B cell (primary cell): Measurements from ENCODE around the gene MAP3K19. TPM values are rescaled to one million over a fixed set of nuclear protein-coding genes. Genes with fewer than 3 reads are reported as not detected.

Experiments used
- ATAC-seq: fragments of 200-7000 bp; cut with Tn5 transposase; one replicate; pipeline ENCODE4 v1.10.0; 2021; ENCODE audit warnings: low read depth, mild to moderate bottlenecking, moderate number of reproducible peaks, moderate library complexity
- CTCF ChIA-PET: fragments of 350-600 bp; sonication (Branson Sonifier 250); formaldehyde crosslinking; loops from one replicate; lab custom pipeline; 2021; ENCODE audit warnings: antibody characterized with exemption, inconsistent platforms; lab: Charles Lee
- POLR2A ChIA-PET: fragments of 350-600 bp; sonication (Branson Sonifier 250); formaldehyde crosslinking; loops from one replicate; lab custom pipeline; 2021; ENCODE audit warnings: antibody characterized with exemption; lab: Charles Lee
- DNase-seq: peaks from one replicate; pipeline ENCODE4 v3.0.0; 2013
- H2AFZ ChIP-seq: 2 replicates; pipeline ENCODE4 v1.6.1; 2012; ENCODE audit warnings: mild to moderate bottlenecking, low read depth, low read length; ENCODE audit not compliant: insufficient read depth, poor library complexity, severe bottlenecking
- H3K27ac ChIP-seq, 2 donors: 1 replicate in 1 of 2; 2 replicates in 1 of 2; pipeline ENCODE4 v1.5.1; 2012 to 2013; ENCODE audit warnings: low read length in 2 of 2, mild to moderate bottlenecking in 2 of 2, moderate library complexity in 1 of 2
- H3K27me3 ChIP-seq, 4 experiments: fragments of 200-600 bp in 1 of 4; sonication (generic) in 1 of 4; replicated peaks in 1 of 4; 1 replicate in 2 of 4; 2 replicates in 2 of 4; pipeline versions ENCODE4 v1.6.1 to v1.7.0; 2013 to 2016; ENCODE audit warnings: low read length in 3 of 4, mild to moderate bottlenecking in 2 of 4, mixed read lengths in 1 of 4, moderate library complexity in 1 of 4; ENCODE audit not compliant: insufficient read depth in 4 of 4, control insufficient read depth in 3 of 4; ENCODE audit errors: control extremely low read depth in 1 of 4
- H3K36me3 ChIP-seq, 2 experiments: replicated peaks in 1 of 2; 1 replicate in 1 of 2; 2 replicates in 1 of 2; pipeline versions ENCODE4 v1.6.1 to v1.7.1; 2013; ENCODE audit warnings: low read length in 1 of 2; ENCODE audit not compliant: insufficient read depth in 2 of 2, control insufficient read depth in 1 of 2; ENCODE audit errors: control extremely low read depth in 1 of 2, extremely low read depth in 1 of 2
- H3K4me1 ChIP-seq, 2 donors: fragments of 200-600 bp in 1 of 2; sonication (generic) in 1 of 2; 1 replicate in 1 of 2; 2 replicates in 1 of 2; pipeline versions ENCODE4 v1.5.1 to v1.6.1; 2013 to 2017; ENCODE audit warnings: low read length in 2 of 2; ENCODE audit not compliant: control insufficient read depth in 2 of 2, insufficient read depth in 2 of 2
- H3K4me2 ChIP-seq: replicated peaks from 2 replicates; pipeline ENCODE3; 2012; ENCODE audit warnings: mild to moderate bottlenecking, low read depth, low read length; ENCODE audit not compliant: poor library complexity, severe bottlenecking
- H3K4me3 ChIP-seq, 5 experiments: fragments of 200-600 bp in 1 of 5; sonication (generic) in 1 of 5; 1 replicate in 3 of 5; 2 replicates in 2 of 5; pipeline versions ENCODE4 v1.5.1 to v1.7.0; 2011 to 2016; ENCODE audit warnings: low read length in 4 of 5, mild to moderate bottlenecking in 4 of 5, low read depth in 2 of 5, control low read depth in 1 of 5, moderate library complexity in 1 of 5; ENCODE audit not compliant: insufficient read depth in 1 of 5; ENCODE audit errors: control extremely low read depth in 1 of 5, extremely low read depth in 1 of 5
- H3K79me2 ChIP-seq: fragments of 200-600 bp; sonication (generic); one replicate; pipeline ENCODE4 v1.6.0; 2016; ENCODE audit warnings: low read length; ENCODE audit not compliant: control insufficient read depth, insufficient read depth
- H3K9ac ChIP-seq: fragments of 200-600 bp; sonication (generic); 2 replicates; pipeline ENCODE4 v1.6.1; 2017; ENCODE audit warnings: mild to moderate bottlenecking, low read length, moderate library complexity
- H3K9me3 ChIP-seq, 3 donors: one replicate each; pipeline versions ENCODE4 v1.6.1 to v1.7.1; 2013; ENCODE audit warnings: low read length in 2 of 3; ENCODE audit not compliant: control insufficient read depth in 2 of 3, insufficient read depth in 1 of 3; ENCODE audit errors: control extremely low read depth in 1 of 3
- H4K20me1 ChIP-seq: 2 replicates; pipeline ENCODE4 v1.6.0; 2012; ENCODE audit warnings: mild to moderate bottlenecking, low read length; ENCODE audit not compliant: insufficient read depth, control insufficient read depth, poor library complexity, severe bottlenecking
- H3K27ac Mint-ChIP-seq: one replicate; pipeline ENCODE4 v1.8.0; 2021; ENCODE audit warnings: mixed read lengths
- H3K27me3 Mint-ChIP-seq: one replicate; pipeline ENCODE4 v1.8.0; 2021; ENCODE audit warnings: mixed read lengths
- H3K4me1 Mint-ChIP-seq: one replicate; pipeline ENCODE4 v1.8.0; 2021; ENCODE audit warnings: mixed read lengths
- H3K4me3 Mint-ChIP-seq: one replicate; pipeline ENCODE4 v1.8.0; 2021; ENCODE audit warnings: mixed read lengths
- H3K9me3 Mint-ChIP-seq: one replicate; pipeline ENCODE4 v1.8.0; 2022; ENCODE audit warnings: mixed read lengths; ENCODE audit not compliant: insufficient read depth
- CTCF ChIP-seq: fragments of 200-600 bp; IDR thresholded peaks from one replicate; pipeline ENCODE4 v1.8.0; 2022; ENCODE audit warnings: antibody characterized with exemption, mild to moderate bottlenecking
- EZH2 ChIP-seq: IDR thresholded peaks from 2 replicates; pipeline ENCODE4 v1.6.1; 2012; ENCODE audit warnings: borderline replicate concordance, low read depth, mild to moderate bottlenecking, moderate library complexity, low read length; ENCODE audit not compliant: insufficient read depth, poor library complexity, severe bottlenecking
- WGBS: methylation state at CpG from one replicate; pipeline ENCODE4 v1.1.5; 2013; ENCODE audit warnings: missing lambda C conversion rate; ENCODE audit not compliant: insufficient coverage; 5-methylcytosine and 5-hydroxymethylcytosine counted together
- intact Hi-C: fragments of 100-400 bp; cut with micrococcal nuclease; formaldehyde crosslinking; loops from one replicate; pipeline ENCODE4 v1.10.0; 2022
- polyA plus RNA-seq: library from polyadenylated mRNA; depleted of rRNA; stranded (reverse); fragments of >200 nt; gene quantifications from 2 replicates; pipeline ENCODE4 v1.2.3, GENCODE V29; 2012
- total RNA-seq, 2 donors: library from RNA; stranded (reverse); fragments of 120-200 nt in 1 of 2; gene quantifications; 1 replicate in 1 of 2; 2 replicates in 1 of 2; pipeline versions ENCODE4 v1.2.3 to v1.2.4, GENCODE V29; 2013 to 2022

Gene MAP3K19
- total and polyA plus RNA-seq, 2 donors (not counting 1 experiment from before 2014, with no cell fraction given): 0.46 TPM; not detected in 1

GRCh38 chr2:135022952-135023880, 24.0 kb downstream of the MAP3K19 start:
- Histone ChIP-seq H3K79me2 (no peaks in the 10 kb centered on the region), H3K27me3 (no peaks in the 10 kb centered on the region), H3K4me2 (no peak overlapping the region), H2AFZ (no peak overlapping the region), H3K9ac (no peak overlapping the region), H3K4me3 (no peak overlapping the region), H3K27ac (no peak overlapping the region), H3K36me3 (no peaks in the 10 kb centered on the region), H3K9me3 (peaks cover 0 to 4% (median 0%) of the 10 kb centered on the region in 3 donors), H3K4me1 (no peaks in the 10 kb centered on the region), H4K20me1 (no peaks in the 10 kb centered on the region)
- no peak overlapping the region for H3K27ac Mint-ChIP-seq
- ATAC-seq (no peak), DNase-seq (no peak)
- POLR2A ChIA-PET: no interaction called here
- H3K27me3 Mint-ChIP-seq: peaks cover 5% of the 10 kb centered on the region
- WGBS: 87% methylated on average over 9 of the region's 10 CpGs
- intact Hi-C loops: no loop called here
- H3K9me3 Mint-ChIP-seq: no peaks in the 10 kb centered on the region
- H3K4me1 Mint-ChIP-seq: no peaks in the 10 kb centered on the region
- TF ChIP-seq CTCF (no peak), EZH2 (no peak)
- CTCF ChIA-PET: interaction anchor here (0.7 kb wide), 1 partner anchor 67 kb away, joined by 3 read pairs; no protein-coding TSS in a partner anchor
- H3K4me3 Mint-ChIP-seq: no peak overlapping the region

GRCh38 chr2:135021618-135022017, 25.6 kb downstream of the MAP3K19 start:
- Histone ChIP-seq H3K4me3 (no peak overlapping the region), H3K9me3 (peaks cover 0 to 4% (median 0%) of the 10 kb centered on the region in 3 donors), H3K79me2 (no peaks in the 10 kb centered on the region), H3K4me1 (no peaks in the 10 kb centered on the region), H3K27me3 (no peaks in the 10 kb centered on the region), H3K36me3 (no peaks in the 10 kb centered on the region), H3K27ac (no peak overlapping the region), H2AFZ (no peak overlapping the region), H3K9ac (no peak overlapping the region), H4K20me1 (no peaks in the 10 kb centered on the region), H3K4me2 (no peak overlapping the region)
- no CpG with 5 or more reads among the region's 1 CpG for WGBS
- DNase-seq (no peak), ATAC-seq (no peak)
- no peaks in the 10 kb centered on the region for H3K27me3 Mint-ChIP-seq
- CTCF ChIA-PET: interaction anchor here (1.1 kb wide), 1 partner anchor 17 kb away, joined by 3 read pairs; no protein-coding TSS in a partner anchor
- intact Hi-C loops: no loop called here
- no peak overlapping the region for H3K4me3 Mint-ChIP-seq
- no peaks in the 10 kb centered on the region for H3K9me3 Mint-ChIP-seq
- TF ChIP-seq EZH2: no peak
- TF ChIP-seq CTCF: no peak
- POLR2A ChIA-PET: no interaction called here
- no peaks in the 10 kb centered on the region for H3K4me1 Mint-ChIP-seq
- no peak overlapping the region for H3K27ac Mint-ChIP-seq
